Measurements from ENCODE around the gene TOGARAM2. TPM values are rescaled to one million over a fixed set of nuclear protein-coding genes. Genes with fewer than 3 reads are reported as not detected.

Gene TOGARAM2
- total and polyA plus RNA-seq, 2 experiments from 2014 or later, result 1.8 TPM

- Histone ChIP-seq H3K27me3 (ENCODE audit: insufficient read depth) (no peaks in the 10 kb centered on the region), H3K79me2 (replicated peaks; ENCODE audit: insufficient read depth) (no peaks in the 10 kb centered on the region), H3F3A (replicated peaks; ENCODE audit: low read depth) (no peaks in the 10 kb centered on the region), H4K20me1 (replicated peaks; ENCODE audit: insufficient read depth) (no peaks in the 10 kb centered on the region), H2AFZ (no peak overlapping the region), H3K27ac (ENCODE audit: low read depth) (no peak overlapping the region), H3K36me3 (ENCODE audit: insufficient read depth) (no peaks in the 10 kb centered on the region), H3K9me2 (ENCODE audit: insufficient read depth) (no peaks in the 10 kb centered on the region), H3K4me2 (no peak overlapping the region), H3K4me1 (ENCODE audit: insufficient read depth) (peaks cover 7% of the 10 kb centered on the region; the same call in 1 of the 2 replicates), H3K4me3 (no peak overlapping the region)
- Mint-ChIP-seq H3K4me3 (no peak overlapping the region), H3K27me3 (ENCODE audit: insufficient read depth, low read depth, poor library complexity) (no peaks in the 10 kb centered on the region), H3K4me1 (peaks cover 18% of the 10 kb centered on the region; the same call in 2 of the 3 replicates), H3K27ac (no peak overlapping the region), H3K36me3 (ENCODE audit: low read depth) (no peaks in the 10 kb centered on the region), H3K9me3 (no peaks in the 10 kb centered on the region)
- no peak for ATAC-seq
- TF ChIP-seq ZNF114 (CRISPR knock-in tag; IDR thresholded peaks at IDR 0.05) (no peak), EZH2 (IDR thresholded peaks at IDR 0.05; ENCODE audit: low read depth, unreplicated experiment) (no peak), ETS1 (IDR thresholded peaks at IDR 0.05) (no peak), POLR2AphosphoS5 (IDR thresholded peaks at IDR 0.05; ENCODE audit: low read depth) (no peak), STAT1 (IDR thresholded peaks at IDR 0.05; ENCODE audit: unreplicated experiment) (no peak), ZNF462 (CRISPR knock-in tag; IDR thresholded peaks at IDR 0.05) (no peak), CTCF (conservative IDR thresholded peaks at IDR 0.05; ENCODE audit: low read depth in 2 of 2) (no peak), NANOG (IDR thresholded peaks at IDR 0.05; ENCODE audit: borderline replicate concordance) (no peak), EZH2phosphoT487 (IDR thresholded peaks at IDR 0.05; ENCODE audit: unreplicated experiment) (no peak), ZNF331 (CRISPR knock-in tag; IDR thresholded peaks at IDR 0.05; ENCODE audit: low read depth) (no peak), CREB1 (CRISPR knock-in tag; IDR thresholded peaks at IDR 0.05; ENCODE audit: low read depth) (no peak), JUNB (IDR thresholded peaks at IDR 0.05; ENCODE audit: unreplicated experiment) (no peak), REST (IDR thresholded peaks at IDR 0.05; ENCODE audit: unreplicated experiment) (no peak)
- DNase-seq (ENCODE audit: low spot score), result no peak
Observed at GRCh38 chr2:29044459-29044858, 63.4 kb downstream of the TOGARAM2 start.

Measured in GM23338 (cell line).